ENCODE results near the gene KIF2C. TPM values are rescaled to one million over a fixed set of nuclear protein-coding genes. Genes with fewer than 3 reads are reported as not detected.

Gene KIF2C
- total and polyA plus RNA-seq, 9 of the 15 experiments (the other 6 are each of a cell fraction or from before 2014, with no cell fraction given) = 84.9 to 226 (median 169) TPM

DNA sequence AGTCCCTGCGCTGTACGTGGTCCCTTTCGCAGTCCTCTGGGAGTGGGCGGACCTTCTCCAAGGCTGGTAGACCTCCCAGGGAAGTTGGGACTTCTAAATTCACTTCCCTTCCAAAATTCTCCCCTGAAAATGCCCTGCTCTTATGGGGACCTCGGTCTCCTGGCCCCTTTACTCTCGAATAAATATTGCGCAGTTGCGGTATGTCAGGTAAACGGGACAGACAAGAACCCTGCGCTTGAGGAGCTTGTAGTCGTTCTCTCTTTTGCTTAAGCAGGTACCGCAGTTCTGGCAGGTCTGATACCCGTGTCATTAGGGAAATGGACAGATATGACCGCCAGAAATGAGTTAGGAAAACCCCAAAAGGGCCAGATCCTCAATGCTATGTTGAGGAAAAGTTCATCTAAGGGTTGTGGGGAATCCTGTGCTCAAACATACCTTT lies 561 bp downstream of the KIF2C start (continued):
- TF ChIP-seq NFE2L1 (tag; IDR thresholded peaks at IDR 0.05; ENCODE audit: borderline replicate concordance, low read depth) (no peak), ZNF140 (CRISPR knock-in tag; IDR thresholded peaks at IDR 0.05) (no peak), ZNF174 (CRISPR knock-in tag; IDR thresholded peaks at IDR 0.05) (no peak), GATA2 (CRISPR knock-in tag; IDR thresholded peaks at IDR 0.05) (0 out of 2 replicates have a peak, but pooled peaks have one; percentile 18), SMARCE1 (IDR thresholded peaks at IDR 0.05) (0 out of 2 replicates have a peak, but pooled peaks have one; percentile 13), MXI1 (IDR thresholded peaks at IDR 0.05; ENCODE audit: low read depth, low read length) (0 out of 2 replicates have a peak, but pooled peaks have one; percentile 6), ZKSCAN1 (IDR thresholded peaks at IDR 0.05; ENCODE audit: low read depth, low read length) (no peak), ZNF263 (CRISPR knock-in tag; IDR thresholded peaks at IDR 0.05; ENCODE audit: borderline replicate concordance) (0 out of 2 replicates have a peak, but pooled peaks have one; percentile 3), MEF2A (IDR thresholded peaks at IDR 0.05; ENCODE audit: control insufficient read depth, low read depth, low read length) (no peak), CHD1 (IDR thresholded peaks at IDR 0.05; ENCODE audit: low read length) (peak; percentile 86), ZNF655 (CRISPR knock-in tag; IDR thresholded peaks at IDR 0.05) (no peak), SREBF2 (CRISPR knock-in tag; IDR thresholded peaks at IDR 0.05) (0 out of 2 replicates have a peak, but pooled peaks have one; percentile 84), SRSF3 (IDR thresholded peaks at IDR 0.05; ENCODE audit: insufficient read depth, low read length) (peak; percentile 4; the same call in 1 of the 2 replicates), BRCA1 (IDR thresholded peaks at IDR 0.05) (no peak), BRCA1 (CRISPR knock-in tag; IDR thresholded peaks at IDR 0.05) (0 out of 2 replicates have a peak, but pooled peaks have one; percentile 42), BACH1 (tag; IDR thresholded peaks at IDR 0.05) (no peak), ZFP91 (CRISPR knock-in tag; IDR thresholded peaks at IDR 0.05) (0 out of 2 replicates have a peak, but pooled peaks have one; percentile 29), TBP (optimal IDR thresholded peaks at IDR 0.05; ENCODE audit: low read depth, low read length) (peak; percentile 36), BHLHE40 (IDR thresholded peaks at IDR 0.05; ENCODE audit: low read length) (peak; percentile 33; the same call in 1 of the 2 replicates), ZNF274 (IDR thresholded peaks at IDR 0.05; ENCODE audit: borderline replicate concordance, low read depth, low read length) (no peak), GATAD2A (IDR thresholded peaks at IDR 0.05) (no peak), SRSF9 (IDR thresholded peaks at IDR 0.05; ENCODE audit: borderline replicate concordance, low read depth, low read length) (no peak), MLLT1 (IDR thresholded peaks at IDR 0.05) (no peak), KLF16 (IDR thresholded peaks at IDR 0.05) (no peak), MAZ (CRISPR knock-in tag; conservative IDR thresholded peaks at IDR 0.05 in 1 of 2, IDR thresholded peaks at IDR 0.05 in 1 of 2) (no peak)
- TF ChIP-seq, protein P1, sequence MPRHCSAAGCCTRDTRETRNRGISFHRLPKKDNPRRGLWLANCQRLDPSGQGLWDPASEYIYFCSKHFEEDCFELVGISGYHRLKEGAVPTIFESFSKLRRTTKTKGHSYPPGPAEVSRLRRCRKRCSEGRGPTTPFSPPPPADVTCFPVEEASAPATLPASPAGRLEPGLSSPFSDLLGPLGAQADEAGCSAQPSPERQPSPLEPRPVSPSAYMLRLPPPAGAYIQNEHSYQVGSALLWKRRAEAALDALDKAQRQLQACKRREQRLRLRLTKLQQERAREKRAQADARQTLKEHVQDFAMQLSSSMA (CRISPR knock-in tag; IDR thresholded peaks at IDR 0.05) = no peak

All from K562 (cell line).